HepG2 (cell line): Measurements from ENCODE around the gene MRFAP1. TPM values are rescaled to one million over a fixed set of nuclear protein-coding genes. Genes with fewer than 3 reads are reported as not detected.

Experiments used
- ATAC-seq: fragments of 200-7000 bp; cut with Tn5 transposase; 3 replicates; pipeline ENCODE4 v1.9.1; 2020; ENCODE audit warnings: mild to moderate bottlenecking, moderate library complexity
- BruUV-seq: library from RNA; stranded (reverse); fragments of 400-500 nt; replicated peaks from 2 replicates; lab custom pipeline; 2021; lab: Mats Ljungman, UMichigan
- CTCF ChIA-PET: fragments of 300-600 bp; formaldehyde crosslinking; extraction: SDS; loops from one replicate; lab custom pipeline; 2021; ENCODE audit warnings: low total read pairs, inconsistent platforms, low intra/inter-chr PET ratio; lab: Yijun Ruan, JAX
- POLR2A ChIA-PET: fragments of 350-600 bp; sonication (Branson Sonifier 250); formaldehyde crosslinking; loops from one replicate; lab custom pipeline; 2020; ENCODE audit warnings: antibody characterized with exemption, inconsistent platforms; lab: Yijun Ruan, JAX
- DNase-seq: peaks from one replicate; pipeline ENCODE4 v3.0.0-alpha.2; 2015; ENCODE audit warnings: low spot score
- FAIRE-seq: peaks from 3 replicates; lab custom pipeline; 2011; peaks lifted over from hg19 to GRCh38; lab: Jason Lieb, UNC
- H2AFZ ChIP-seq: one replicate; pipeline ENCODE4 v1.6.1; 2011; ENCODE audit warnings: low read length, inconsistent platforms
- H3K27ac ChIP-seq: fragments of 300-600 bp; 3 replicates; pipeline ENCODE4 v1.8.0; 2011; ENCODE audit warnings: mixed run types, mild to moderate bottlenecking, mixed read lengths, low read length, inconsistent platforms; ENCODE audit not compliant: insufficient read depth; ENCODE audit errors: extremely low read length
- H3K27me3 ChIP-seq, 2 experiments: fragments of 200-600 bp in 1 of 2; 2 replicates in 1 of 2; 3 replicates in 1 of 2; pipeline versions ENCODE4 v1.6.0 to v1.8.0; 2011; ENCODE audit warnings: low read length in 2 of 2, mild to moderate bottlenecking in 2 of 2, moderate library complexity in 2 of 2, inconsistent platforms in 1 of 2; ENCODE audit not compliant: insufficient read depth in 2 of 2, control insufficient read depth in 1 of 2
- H3K36me3 ChIP-seq, 2 experiments: fragments of 200-600 bp in 1 of 2; replicated peaks in 1 of 2; 2 replicates in 1 of 2; 3 replicates in 1 of 2; pipeline versions ENCODE4 v1.5.1 to v1.8.0; 2011; ENCODE audit warnings: low read length in 2 of 2, inconsistent platforms in 1 of 2; ENCODE audit not compliant: insufficient read depth in 2 of 2, control insufficient read depth in 1 of 2
- H3K4me1 ChIP-seq: 2 replicates; pipeline ENCODE4 v1.5.1; 2012; ENCODE audit warnings: low read length, inconsistent platforms; ENCODE audit not compliant: insufficient read depth
- H3K4me2 ChIP-seq: 2 replicates; pipeline ENCODE4 v1.6.0; 2011; ENCODE audit warnings: low read depth, low read length, inconsistent platforms
- H3K4me3 ChIP-seq, 3 experiments: fragments of 200-600 bp in 1 of 3; sonication (generic), shearing (Covaris generic) in 1 of 3; replicated peaks in 1 of 3; 2 replicates each; pipeline ENCODE4 v1.5.1; 2011 to 2016; ENCODE audit warnings: low read length in 3 of 3, inconsistent platforms in 2 of 3, low read depth in 2 of 3, mild to moderate bottlenecking in 2 of 3, control low read depth in 1 of 3, mixed read lengths in 1 of 3; ENCODE audit not compliant: insufficient read depth in 1 of 3
- H3K79me2 ChIP-seq: one replicate; pipeline ENCODE4 v1.6.1; 2011; ENCODE audit warnings: low read length, inconsistent platforms; ENCODE audit not compliant: insufficient read depth
- H3K9ac ChIP-seq: 2 replicates; pipeline ENCODE4 v1.6.0; 2011; ENCODE audit warnings: mild to moderate bottlenecking, low read depth, low read length, inconsistent platforms; ENCODE audit not compliant: insufficient read depth
- H3K9me3 ChIP-seq: 2 replicates; pipeline ENCODE4 v1.5.1; 2012; ENCODE audit warnings: mild to moderate bottlenecking, low read length
- H4K20me1 ChIP-seq: 2 replicates; pipeline ENCODE4 v1.6.0; 2011; ENCODE audit warnings: inconsistent platforms, mild to moderate bottlenecking, low read length, moderate library complexity; ENCODE audit not compliant: insufficient read depth
- CHCHD3 ChIP-seq: sonication (generic); formaldehyde crosslinking; IDR thresholded peaks from 2 replicates; pipeline ENCODE4 v1.8.0; 2022; ENCODE audit warnings: mild to moderate bottlenecking, missing genetic modification reagents, moderate library complexity
- MTA1 ChIP-seq: sonication (generic); formaldehyde crosslinking; IDR thresholded peaks from 2 replicates; pipeline ENCODE4 v1.4.0; 2020; ENCODE audit warnings: missing genetic modification reagents, mild to moderate bottlenecking, borderline replicate concordance
- PPARG ChIP-seq: conservative IDR thresholded peaks from 2 replicates; pipeline ENCODE4 v1.6.1; 2016; ENCODE audit warnings: missing biosample characterization, missing genetic modification reagents
- SMARCE1 ChIP-seq: fragments of 450-650 bp; IDR thresholded peaks from 2 replicates; pipeline ENCODE4 v1.6.1; 2017; ENCODE audit warnings: borderline replicate concordance
- SOX5 ChIP-seq: IDR thresholded peaks from 2 replicates; pipeline ENCODE4 v1.6.1; 2016; ENCODE audit warnings: borderline replicate concordance
- ZNF121 ChIP-seq: sonication (generic); formaldehyde crosslinking; IDR thresholded peaks from 2 replicates; pipeline ENCODE4 v1.5.0; 2020; ENCODE audit warnings: mild to moderate bottlenecking, missing genetic modification reagents
- ZNF329 ChIP-seq: sonication (generic); formaldehyde crosslinking; IDR thresholded peaks from 2 replicates; pipeline ENCODE4 v1.9.0; 2021; ENCODE audit warnings: low read depth, mild to moderate bottlenecking, missing genetic modification reagents
- ZNF550 ChIP-seq: sonication (generic); formaldehyde crosslinking; IDR thresholded peaks from 2 replicates; pipeline ENCODE4 v1.4.0; 2020; ENCODE audit warnings: mild to moderate bottlenecking, missing genetic modification reagents, borderline replicate concordance
- ZNF674 ChIP-seq: sonication (generic); formaldehyde crosslinking; IDR thresholded peaks from 2 replicates; pipeline ENCODE4 v1.5.0; 2020; ENCODE audit warnings: low read depth, mild to moderate bottlenecking, missing genetic modification reagents
- ZNF768 ChIP-seq: sonication (generic); formaldehyde crosslinking; IDR thresholded peaks from 2 replicates; pipeline ENCODE4 v1.4.0; 2020; ENCODE audit warnings: missing genetic modification reagents
- WGBS: methylation state at CpG from one replicate; pipeline ENCODE4 v1.1.6; 2017; ENCODE audit warnings: low lambda C conversion rate; 5-methylcytosine and 5-hydroxymethylcytosine counted together
- in situ Hi-C: cut with HindIII; loops from 2 replicates; pipeline ENCODE4 v1.10.0; 2017; ENCODE audit warnings: low pct_unique_long_range_greater_than_20kb; ENCODE audit not compliant: extremely low pct_ligation_motif_present
- intact Hi-C: fragments of 100-400 bp; cut with micrococcal nuclease; formaldehyde crosslinking; loops from one replicate; pipeline ENCODE4 v1.10.0; 2022; ENCODE audit not compliant: unreplicated experiment
- polyA plus RNA-seq, 8 experiments: library from polyadenylated mRNA; depleted of rRNA in 3 of 8; stranded (reverse) in 7 of 8; unstranded in 1 of 8; fragments of >200 nt; fragmentation: Illumina TruSeq in 4 of 8; extraction: Trizol in 4 of 8; gene quantifications; 2 replicates each; pipeline versions ENCODE4 v1.2.1 to v1.2.3, GENCODE V29; 2011 to 2016; ENCODE audit warnings: low read depth in 4 of 8, missing spikeins in 1 of 8, mixed read lengths in 1 of 8; ENCODE audit not compliant: insufficient read depth in 1 of 8
- total RNA-seq, 5 experiments: library from RNA; depleted of rRNA; stranded (reverse); fragments of >200 nt; fragmentation: Illumina TruSeq; extraction: Trizol; gene quantifications; 2 replicates each; pipeline ENCODE4 v1.2.3, GENCODE V29; 2016; ENCODE audit warnings: low read depth in 1 of 5
- TF ChIP-seq, protein P1 (sequence below): sonication (generic); formaldehyde crosslinking; IDR thresholded peaks from 2 replicates; pipeline ENCODE4 v1.4.0; 2020; ENCODE audit warnings: missing genetic modification reagents
- TF ChIP-seq, protein P2 (sequence below): sonication (generic); formaldehyde crosslinking; IDR thresholded peaks from 2 replicates; pipeline ENCODE4 v1.4.0; 2020; ENCODE audit warnings: mild to moderate bottlenecking, missing genetic modification reagents
- TF ChIP-seq, protein P3 (sequence below): IDR thresholded peaks from 2 replicates; pipeline ENCODE4 v1.6.1; 2016; ENCODE audit warnings: missing compliant biosample characterization, missing genetic modification reagents, borderline replicate concordance
- TF ChIP-seq, protein P4 (sequence below), 2 experiments: sonication (generic) in 1 of 2; formaldehyde crosslinking in 1 of 2; IDR thresholded peaks; 2 replicates each; pipeline versions ENCODE4 v1.4.0 to v1.6.1; 2016 to 2020; ENCODE audit warnings: borderline replicate concordance in 1 of 2, low read depth in 1 of 2, mild to moderate bottlenecking in 1 of 2, missing genetic modification reagents in 1 of 2

MRFAP1 gene
- total and polyA plus RNA-seq, 2 of the 13 experiments (the other 11 are each of a cell fraction or from before 2014, with no cell fraction given): 112 to 158 TPM

DNA sequence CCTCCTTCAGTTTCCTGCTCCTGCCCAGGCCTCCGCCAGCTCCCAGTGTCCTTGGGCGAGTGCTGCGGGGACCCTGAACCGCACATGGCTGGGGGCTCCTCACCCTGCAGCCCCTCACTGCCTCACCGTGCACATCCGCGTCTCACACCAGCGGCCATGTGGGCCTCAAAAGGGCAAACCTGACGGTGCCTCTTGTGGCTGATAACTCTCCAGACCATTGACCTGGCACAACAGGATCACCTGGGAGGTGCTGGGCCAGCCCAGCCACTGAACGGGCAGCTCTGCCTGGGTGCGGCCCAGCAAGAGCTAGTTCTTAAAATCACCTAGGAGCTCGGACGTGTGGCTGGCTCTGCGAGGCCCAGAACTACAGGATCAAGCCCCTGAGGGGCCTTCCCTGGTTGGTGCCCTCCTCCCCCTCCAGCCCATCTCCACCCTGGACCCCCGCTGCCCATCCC, 49.0 kb downstream of the MRFAP1 start:
- DNase-seq (peak; percentile 50), ATAC-seq (peak; percentile 45), FAIRE-seq (no peak)
- Histone ChIP-seq H2AFZ (no peak overlapping the region), H3K27me3 (no peaks in the 10 kb centered on the region; a peak in 1 of 5 replicates), H3K4me3 (peak overlapping the region; percentile 49 to 74 (median 66); a peak in 5 of 6 replicates), H4K20me1 (no peaks in the 10 kb centered on the region), H3K36me3 (no peaks in the 10 kb centered on the region), H3K79me2 (peaks cover 16% of the 10 kb centered on the region), H3K4me1 (peaks cover 75% of the 10 kb centered on the region), H3K27ac (peak overlapping the region; percentile 94), H3K4me2 (peak overlapping the region; percentile 91), H3K9ac (peak overlapping the region; percentile 75), H3K9me3 (no peaks in the 10 kb centered on the region)
- ChIA-PET CTCF (interaction anchor here (1.9 to 2.3 kb wide), 2 partner anchors 10 to 15 kb away, joined by 4 to 10 read pairs; a partner anchor contains a TSS), POLR2A (interaction anchor here (0.6 to 5.5 kb wide), 16 partner anchors 9 to 413 kb away, joined by 3 to 122 read pairs (median 5); partner anchors contain the start of genes BLOC1S4, GRPEL1, MAN2B2 and MRFAP1)
- 5% methylated on average over 6 of the region's 15 CpGs for WGBS
- no TSS peak for BruUV-seq
- intact Hi-C loops: loop anchor here (2.0 to 10.0 kb wide), 3 partner anchors 15 to 65 kb away; partner anchors contain the start of gene MRFAP1
- in situ Hi-C loops: no loop called here
- 0 out of 2 replicates have a peak, but pooled peaks have one; percentile 4 for TF ChIP-seq SOX5 (CRISPR knock-in tag)
- TF ChIP-seq PPARG (CRISPR knock-in tag): no peak
- TF ChIP-seq, protein P1, sequence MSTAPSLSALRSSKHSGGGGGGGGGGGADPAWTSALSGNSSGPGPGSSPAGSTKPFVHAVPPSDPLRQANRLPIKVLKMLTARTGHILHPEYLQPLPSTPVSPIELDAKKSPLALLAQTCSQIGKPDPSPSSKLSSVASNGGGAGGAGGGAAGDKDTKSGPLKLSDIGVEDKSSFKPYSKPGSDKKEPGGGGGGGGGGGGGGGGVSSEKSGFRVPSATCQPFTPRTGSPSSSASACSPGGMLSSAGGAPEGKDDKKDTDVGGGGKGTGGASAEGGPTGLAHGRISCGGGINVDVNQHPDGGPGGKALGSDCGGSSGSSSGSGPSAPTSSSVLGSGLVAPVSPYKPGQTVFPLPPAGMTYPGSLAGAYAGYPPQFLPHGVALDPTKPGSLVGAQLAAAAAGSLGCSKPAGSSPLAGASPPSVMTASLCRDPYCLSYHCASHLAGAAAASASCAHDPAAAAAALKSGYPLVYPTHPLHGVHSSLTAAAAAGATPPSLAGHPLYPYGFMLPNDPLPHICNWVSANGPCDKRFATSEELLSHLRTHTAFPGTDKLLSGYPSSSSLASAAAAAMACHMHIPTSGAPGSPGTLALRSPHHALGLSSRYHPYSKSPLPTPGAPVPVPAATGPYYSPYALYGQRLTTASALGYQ: no peak
- TF ChIP-seq ZNF329 (CRISPR knock-in tag): no peak
- TF ChIP-seq ZNF768 (CRISPR knock-in tag): peak; percentile 59; the same call in 1 of the 2 replicates
- TF ChIP-seq SMARCE1: no peak
- 0 out of 2 replicates have a peak, but pooled peaks have one; percentile 9 for TF ChIP-seq MTA1 (CRISPR knock-in tag)
- TF ChIP-seq, protein P2, sequence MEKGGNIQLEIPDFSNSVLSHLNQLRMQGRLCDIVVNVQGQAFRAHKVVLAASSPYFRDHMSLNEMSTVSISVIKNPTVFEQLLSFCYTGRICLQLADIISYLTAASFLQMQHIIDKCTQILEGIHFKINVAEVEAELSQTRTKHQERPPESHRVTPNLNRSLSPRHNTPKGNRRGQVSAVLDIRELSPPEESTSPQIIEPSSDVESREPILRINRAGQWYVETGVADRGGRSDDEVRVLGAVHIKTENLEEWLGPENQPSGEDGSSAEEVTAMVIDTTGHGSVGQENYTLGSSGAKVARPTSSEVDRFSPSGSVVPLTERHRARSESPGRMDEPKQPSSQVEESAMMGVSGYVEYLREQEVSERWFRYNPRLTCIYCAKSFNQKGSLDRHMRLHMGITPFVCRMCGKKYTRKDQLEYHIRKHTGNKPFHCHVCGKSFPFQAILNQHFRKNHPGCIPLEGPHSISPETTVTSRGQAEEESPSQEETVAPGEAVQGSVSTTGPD: no peak
- no peak for TF ChIP-seq ZNF121 (CRISPR knock-in tag)
- TF ChIP-seq, protein P3, sequence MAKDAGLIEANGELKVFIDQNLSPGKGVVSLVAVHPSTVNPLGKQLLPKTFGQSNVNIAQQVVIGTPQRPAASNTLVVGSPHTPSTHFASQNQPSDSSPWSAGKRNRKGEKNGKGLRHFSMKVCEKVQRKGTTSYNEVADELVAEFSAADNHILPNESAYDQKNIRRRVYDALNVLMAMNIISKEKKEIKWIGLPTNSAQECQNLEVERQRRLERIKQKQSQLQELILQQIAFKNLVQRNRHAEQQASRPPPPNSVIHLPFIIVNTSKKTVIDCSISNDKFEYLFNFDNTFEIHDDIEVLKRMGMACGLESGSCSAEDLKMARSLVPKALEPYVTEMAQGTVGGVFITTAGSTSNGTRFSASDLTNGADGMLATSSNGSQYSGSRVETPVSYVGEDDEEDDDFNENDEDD (CRISPR knock-in tag): 0 out of 2 replicates have a peak, but pooled peaks have one; percentile 23
- TF ChIP-seq CHCHD3 (CRISPR knock-in tag): no peak
- TF ChIP-seq ZNF674 (CRISPR knock-in tag): 0 out of 2 replicates have a peak, but pooled peaks have one; percentile 35
- no peak for TF ChIP-seq ZNF550
- TF ChIP-seq, protein P4, sequence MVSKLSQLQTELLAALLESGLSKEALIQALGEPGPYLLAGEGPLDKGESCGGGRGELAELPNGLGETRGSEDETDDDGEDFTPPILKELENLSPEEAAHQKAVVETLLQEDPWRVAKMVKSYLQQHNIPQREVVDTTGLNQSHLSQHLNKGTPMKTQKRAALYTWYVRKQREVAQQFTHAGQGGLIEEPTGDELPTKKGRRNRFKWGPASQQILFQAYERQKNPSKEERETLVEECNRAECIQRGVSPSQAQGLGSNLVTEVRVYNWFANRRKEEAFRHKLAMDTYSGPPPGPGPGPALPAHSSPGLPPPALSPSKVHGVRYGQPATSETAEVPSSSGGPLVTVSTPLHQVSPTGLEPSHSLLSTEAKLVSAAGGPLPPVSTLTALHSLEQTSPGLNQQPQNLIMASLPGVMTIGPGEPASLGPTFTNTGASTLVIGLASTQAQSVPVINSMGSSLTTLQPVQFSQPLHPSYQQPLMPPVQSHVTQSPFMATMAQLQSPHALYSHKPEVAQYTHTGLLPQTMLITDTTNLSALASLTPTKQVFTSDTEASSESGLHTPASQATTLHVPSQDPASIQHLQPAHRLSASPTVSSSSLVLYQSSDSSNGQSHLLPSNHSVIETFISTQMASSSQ (IDR thresholded peaks at IDR 0.05; ENCODE audit: low read depth): peak; percentile 3; the same call in 1 of the 2 replicates
- TF ChIP-seq, protein P4 (CRISPR knock-in tag; IDR thresholded peaks at IDR 0.05; ENCODE audit: borderline replicate concordance): no peak; the same call in 1 of the 2 replicates
